Measurements from ENCODE around the gene RETREG2. TPM values are rescaled to one million over a fixed set of nuclear protein-coding genes. Genes with fewer than 3 reads are reported as not detected.

The RETREG2 gene
- total RNA-seq, 1 donor from 2014 or later: 32.9 TPM

- no peak for DNase-seq (ENCODE audit: low spot score)
- Histone ChIP-seq H2AFZ (replicated peaks) (no peak overlapping the region), H3K4me2 (no peak overlapping the region), H3K9me3 (ENCODE audit: low read depth) (no peaks in the 10 kb centered on the region), H3K9ac (no peak overlapping the region), H3K4me3 (no peak overlapping the region), H3K27ac (no peak overlapping the region), H3K4me1 (peaks cover 7% of the 10 kb centered on the region), H4K20me1 (ENCODE audit: low read depth) (no peaks in the 10 kb centered on the region), H3K79me2 (ENCODE audit: low read depth) (no peaks in the 10 kb centered on the region), H3K27me3 (no peaks in the 10 kb centered on the region), H3K36me3 (no peaks in the 10 kb centered on the region), H3F3A (ENCODE audit: low read depth) (peaks cover 22% of the 10 kb centered on the region)
- H3K9me3 Mint-ChIP-seq: no peaks in the 10 kb centered on the region
- peak overlapping the region; percentile 43 for H3K4me3 Mint-ChIP-seq
- peaks cover 5% of the 10 kb centered on the region for H3K27me3 Mint-ChIP-seq (ENCODE audit: insufficient read depth, low read depth)
- H3K36me3 Mint-ChIP-seq: peaks cover 12% of the 10 kb centered on the region
- TF ChIP-seq EZH2phosphoT487 (IDR thresholded peaks at IDR 0.05) (no peak), EZH2 (IDR thresholded peaks at IDR 0.05) (no peak), CTCF (IDR thresholded peaks at IDR 0.05) (no peak)
- peak overlapping the region; percentile 21 for H3K27ac Mint-ChIP-seq
- peaks cover 19% of the 10 kb centered on the region for H3K4me1 Mint-ChIP-seq
Measured at GRCh38 chr2:219209236-219210195, 31.4 kb downstream of the RETREG2 start.

- H3K27ac Mint-ChIP-seq: peak overlapping the region; percentile 21
- Histone ChIP-seq H3K27ac (no peak overlapping the region), H4K20me1 (ENCODE audit: low read depth) (no peaks in the 10 kb centered on the region), H3K9me3 (ENCODE audit: low read depth) (no peaks in the 10 kb centered on the region), H3K9ac (no peak overlapping the region), H3F3A (ENCODE audit: low read depth) (peaks cover 22% of the 10 kb centered on the region), H3K4me3 (no peak overlapping the region), H3K4me2 (no peak overlapping the region), H3K27me3 (no peaks in the 10 kb centered on the region), H2AFZ (replicated peaks) (no peak overlapping the region), H3K4me1 (peaks cover 7% of the 10 kb centered on the region), H3K79me2 (ENCODE audit: low read depth) (no peaks in the 10 kb centered on the region), H3K36me3 (no peaks in the 10 kb centered on the region)
- no peak for DNase-seq (ENCODE audit: low spot score)
- TF ChIP-seq EZH2phosphoT487 (IDR thresholded peaks at IDR 0.05): no peak
- no peak for TF ChIP-seq EZH2 (IDR thresholded peaks at IDR 0.05)
- TF ChIP-seq CTCF (IDR thresholded peaks at IDR 0.05): no peak
- H3K27me3 Mint-ChIP-seq (ENCODE audit: insufficient read depth, low read depth): peaks cover 5% of the 10 kb centered on the region
- H3K4me3 Mint-ChIP-seq: peak overlapping the region; percentile 25
- H3K36me3 Mint-ChIP-seq: peaks cover 12% of the 10 kb centered on the region
- H3K9me3 Mint-ChIP-seq: no peaks in the 10 kb centered on the region
- peaks cover 19% of the 10 kb centered on the region for H3K4me1 Mint-ChIP-seq
Measured at GRCh38 chr2:219210196-219210885, 32.3 kb downstream of the RETREG2 start.

GRCh38 chr2:219210886-219211362 lies 32.8 kb downstream of the RETREG2 start:
- Histone ChIP-seq H3K9ac (no peak overlapping the region), H3K4me2 (no peak overlapping the region), H3K36me3 (no peaks in the 10 kb centered on the region), H3K9me3 (ENCODE audit: low read depth) (no peaks in the 10 kb centered on the region), H4K20me1 (ENCODE audit: low read depth) (no peaks in the 10 kb centered on the region), H3K4me3 (no peak overlapping the region), H3K27ac (no peak overlapping the region), H3K79me2 (ENCODE audit: low read depth) (no peaks in the 10 kb centered on the region), H3K4me1 (peaks cover 7% of the 10 kb centered on the region), H3F3A (ENCODE audit: low read depth) (peaks cover 22% of the 10 kb centered on the region), H2AFZ (replicated peaks) (no peak overlapping the region), H3K27me3 (no peaks in the 10 kb centered on the region)
- TF ChIP-seq EZH2phosphoT487 (IDR thresholded peaks at IDR 0.05) (no peak), CTCF (IDR thresholded peaks at IDR 0.05) (no peak), EZH2 (IDR thresholded peaks at IDR 0.05) (no peak)
- Mint-ChIP-seq H3K27ac (no peak overlapping the region), H3K27me3 (ENCODE audit: insufficient read depth, low read depth) (peaks cover 5% of the 10 kb centered on the region), H3K9me3 (no peaks in the 10 kb centered on the region), H3K36me3 (peaks cover 12% of the 10 kb centered on the region), H3K4me3 (no peak overlapping the region), H3K4me1 (peaks cover 18% of the 10 kb centered on the region)
- DNase-seq (ENCODE audit: low spot score): no peak

All from neural progenitor cell (in vitro differentiated cells).